ENCODE measurements around the gene GATM.

The GATM gene

GRCh38 chr15:45349623-45350022, 28.7 kb downstream of the GATM start:
- DNase-seq (ENCODE audit: low spot score) (no peak), ATAC-seq (ENCODE audit: low read depth) (no peak)
- no peaks in the 10 kb centered on the region for H3K4me1 ChIP-seq (ENCODE audit: insufficient read depth, poor library complexity, severe bottlenecking)
- no peaks in the 10 kb centered on the region for H3K9me3 ChIP-seq (ENCODE audit: severe bottlenecking)
- no peak overlapping the region for H3K4me3 ChIP-seq (ENCODE audit: severe bottlenecking)
- no peak for TF ChIP-seq CTCF (IDR thresholded peaks at IDR 0.05; ENCODE audit: poor library complexity, severe bottlenecking)
- no peak overlapping the region for H3K27ac ChIP-seq (ENCODE audit: poor library complexity, severe bottlenecking)
- H3K36me3 ChIP-seq (ENCODE audit: low read depth), result no peaks in the 10 kb centered on the region
- peaks cover 27% of the 10 kb centered on the region for H3K27me3 ChIP-seq (ENCODE audit: insufficient read depth, poor library complexity, severe bottlenecking)

GRCh38 chr15:45347989-45348388, 30.4 kb downstream of the GATM start:
- no peak overlapping the region for H3K4me3 ChIP-seq (ENCODE audit: severe bottlenecking)
- peaks cover 27% of the 10 kb centered on the region for H3K27me3 ChIP-seq (ENCODE audit: insufficient read depth, poor library complexity, severe bottlenecking)
- no peak for TF ChIP-seq CTCF (IDR thresholded peaks at IDR 0.05; ENCODE audit: poor library complexity, severe bottlenecking)
- no peaks in the 10 kb centered on the region for H3K4me1 ChIP-seq (ENCODE audit: insufficient read depth, poor library complexity, severe bottlenecking)
- no peaks in the 10 kb centered on the region for H3K9me3 ChIP-seq (ENCODE audit: severe bottlenecking)
- no peak overlapping the region for H3K27ac ChIP-seq (ENCODE audit: poor library complexity, severe bottlenecking)
- DNase-seq (ENCODE audit: low spot score) (no peak), ATAC-seq (ENCODE audit: low read depth) (no peak)
- H3K36me3 ChIP-seq (ENCODE audit: low read depth), result no peaks in the 10 kb centered on the region

- no peak for TF ChIP-seq CTCF (IDR thresholded peaks at IDR 0.05; ENCODE audit: poor library complexity, severe bottlenecking)
- H3K4me3 ChIP-seq (ENCODE audit: severe bottlenecking), result no peak overlapping the region
- H3K27ac ChIP-seq (ENCODE audit: poor library complexity, severe bottlenecking), result no peak overlapping the region
- H3K9me3 ChIP-seq (ENCODE audit: severe bottlenecking), result no peaks in the 10 kb centered on the region
- DNase-seq (ENCODE audit: low spot score), result no peak
- peak; percentile 86 for ATAC-seq (ENCODE audit: low read depth)
- H3K36me3 ChIP-seq (ENCODE audit: low read depth), result no peaks in the 10 kb centered on the region
- H3K27me3 ChIP-seq (ENCODE audit: insufficient read depth, poor library complexity, severe bottlenecking), result peaks cover 31% of the 10 kb centered on the region
- H3K4me1 ChIP-seq (ENCODE audit: insufficient read depth, poor library complexity, severe bottlenecking), result no peaks in the 10 kb centered on the region
Observed at GRCh38 chr15:45347033-45347432, 31.3 kb downstream of the GATM start.

- Histone ChIP-seq H3K4me1 (ENCODE audit: insufficient read depth, poor library complexity, severe bottlenecking) (no peaks in the 10 kb centered on the region), H3K27me3 (ENCODE audit: insufficient read depth, poor library complexity, severe bottlenecking) (peaks cover 30% of the 10 kb centered on the region), H3K4me3 (ENCODE audit: severe bottlenecking) (no peak overlapping the region), H3K36me3 (ENCODE audit: low read depth) (no peaks in the 10 kb centered on the region), H3K27ac (ENCODE audit: poor library complexity, severe bottlenecking) (no peak overlapping the region), H3K9me3 (ENCODE audit: severe bottlenecking) (no peaks in the 10 kb centered on the region)
- TF ChIP-seq CTCF (IDR thresholded peaks at IDR 0.05; ENCODE audit: poor library complexity, severe bottlenecking), result no peak
- no peak for ATAC-seq (ENCODE audit: low read depth)
- DNase-seq (ENCODE audit: low spot score), result no peak
Observed at GRCh38 chr15:45346381-45346780, 32.0 kb downstream of the GATM start.

- Histone ChIP-seq H3K9me3 (ENCODE audit: severe bottlenecking) (no peaks in the 10 kb centered on the region), H3K36me3 (ENCODE audit: low read depth) (no peaks in the 10 kb centered on the region), H3K27ac (ENCODE audit: poor library complexity, severe bottlenecking) (no peak overlapping the region), H3K27me3 (ENCODE audit: insufficient read depth, poor library complexity, severe bottlenecking) (peaks cover 8% of the 10 kb centered on the region), H3K4me3 (ENCODE audit: severe bottlenecking) (no peak overlapping the region), H3K4me1 (ENCODE audit: insufficient read depth, poor library complexity, severe bottlenecking) (no peaks in the 10 kb centered on the region)
- no peak for DNase-seq (ENCODE audit: low spot score)
- no peak for TF ChIP-seq CTCF (IDR thresholded peaks at IDR 0.05; ENCODE audit: poor library complexity, severe bottlenecking)
- ATAC-seq (ENCODE audit: low read depth), result no peak
Observed at GRCh38 chr15:45343258-45343860, 35.0 kb downstream of the GATM start.
